ENCODE measurements around the gene MICAL1.

- no peak for TF ChIP-seq CTCF (IDR thresholded peaks at IDR 0.05)
- no peak for TF ChIP-seq EP300 (IDR thresholded peaks at IDR 0.05)
- TF ChIP-seq POLR2A (IDR thresholded peaks at IDR 0.05) = no peak
Observed at GRCh38 chr6:109478841-109479624, 23.5 kb upstream of the MICAL1 start.

Data from stomach (tissue), 4 donors.